ENCODE measurements around the gene SPOCK1.

- no peak for TF ChIP-seq CTCF (IDR thresholded peaks at IDR 0.05; ENCODE audit: borderline replicate concordance, extremely low read depth, low read length, poor library complexity, severe bottlenecking)
- TF ChIP-seq EZH2 (IDR thresholded peaks at IDR 0.05; ENCODE audit: borderline replicate concordance, low read depth, low read length, severe bottlenecking), result no peak
Measured at GRCh38 chr5:136994154-136994553, 505.0 kb downstream of the SPOCK1 start.
